Colonic mucosa (tissue), 4 donors: Measurements from ENCODE around the gene GRAMD2B. TPM values are rescaled to one million over a fixed set of nuclear protein-coding genes. Genes with fewer than 3 reads are reported as not detected.

Experiments used
- DNase-seq: peaks from one replicate; pipeline ENCODE4 v3.0.0-alpha.2; 2020
- H3K27ac ChIP-seq: fragments of 200-600 bp; one replicate; pipeline ENCODE4 v1.8.0; 2021
- H3K27me3 ChIP-seq: fragments of 200-600 bp; one replicate; pipeline ENCODE4 v1.8.0; 2021
- H3K36me3 ChIP-seq: fragments of 200-600 bp; one replicate; pipeline ENCODE4 v1.8.0; 2021
- H3K4me1 ChIP-seq: fragments of 200-600 bp; one replicate; pipeline ENCODE4 v1.8.0; 2021; ENCODE audit warnings: mild to moderate bottlenecking
- H3K4me3 ChIP-seq: fragments of 200-600 bp; one replicate; pipeline ENCODE4 v1.8.0; 2021
- H3K9ac ChIP-seq, 2 donors: one replicate each; pipeline ENCODE4 v1.7.0; 2013; ENCODE audit warnings: control low read depth in 2 of 2, low read depth in 2 of 2, low read length in 2 of 2
- H3K9me3 ChIP-seq: fragments of 200-600 bp; one replicate; pipeline ENCODE4 v1.8.0; 2021
- intact Hi-C: fragments of 100-400 bp; cut with DNase I; formaldehyde crosslinking; loops from one replicate; pipeline ENCODE4 v1.14.1; 2022
- total RNA-seq, 2 donors: library from RNA; stranded (reverse); fragmentation: NEBNext Ultra II Directional in 1 of 2; extraction: Animal tissue kit (Norgen Biotek cat#: 25700) in 1 of 2; gene quantifications; one replicate each; pipeline ENCODE4 v1.2.1, GENCODE V29; 2021
- TF ChIP-seq, protein P1 (sequence below): fragments of 200-600 bp; IDR thresholded peaks from one replicate; pipeline ENCODE4 v1.8.0; 2022; ENCODE audit warnings: antibody characterized with exemption, mild to moderate bottlenecking
- donor health status: healthy.
- donor health status: DM: no; HTN: no; CAD: no.
- donor health status: DM: no; HTN: no; CAD: no.

Gene GRAMD2B
- total RNA-seq, 2 donors from 2014 or later = 30.9 to 60.4 TPM

DNA sequence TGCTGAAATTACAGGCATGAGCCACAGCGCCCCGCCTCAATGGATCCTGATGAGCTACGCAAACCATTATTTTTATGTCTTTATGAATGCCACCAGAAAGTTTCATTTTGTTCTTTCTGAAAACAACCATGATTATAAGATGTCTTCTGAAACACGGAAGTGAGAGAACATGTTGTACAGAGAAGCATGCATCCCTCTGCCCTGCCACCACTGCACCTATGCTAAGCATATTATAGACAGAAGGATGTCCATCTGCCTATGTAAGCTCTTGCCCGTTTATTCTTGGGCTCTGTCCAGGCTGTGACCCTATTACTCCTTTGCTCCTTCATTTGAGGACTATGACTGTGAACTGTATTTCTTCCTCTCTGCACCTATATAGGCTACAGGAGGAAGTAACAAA lies 74.3 kb downstream of the GRAMD2B start:
- H3K27me3 ChIP-seq = no peaks in the 10 kb centered on the region
- intact Hi-C loops = no loop called here
- H3K9me3 ChIP-seq = no peaks in the 10 kb centered on the region
- no peak overlapping the region for H3K4me3 ChIP-seq
- H3K9ac ChIP-seq = no peak overlapping the region
- no peaks in the 10 kb centered on the region for H3K36me3 ChIP-seq
- DNase-seq = no peak
- H3K4me1 ChIP-seq = no peaks in the 10 kb centered on the region
- TF ChIP-seq, protein P1, sequence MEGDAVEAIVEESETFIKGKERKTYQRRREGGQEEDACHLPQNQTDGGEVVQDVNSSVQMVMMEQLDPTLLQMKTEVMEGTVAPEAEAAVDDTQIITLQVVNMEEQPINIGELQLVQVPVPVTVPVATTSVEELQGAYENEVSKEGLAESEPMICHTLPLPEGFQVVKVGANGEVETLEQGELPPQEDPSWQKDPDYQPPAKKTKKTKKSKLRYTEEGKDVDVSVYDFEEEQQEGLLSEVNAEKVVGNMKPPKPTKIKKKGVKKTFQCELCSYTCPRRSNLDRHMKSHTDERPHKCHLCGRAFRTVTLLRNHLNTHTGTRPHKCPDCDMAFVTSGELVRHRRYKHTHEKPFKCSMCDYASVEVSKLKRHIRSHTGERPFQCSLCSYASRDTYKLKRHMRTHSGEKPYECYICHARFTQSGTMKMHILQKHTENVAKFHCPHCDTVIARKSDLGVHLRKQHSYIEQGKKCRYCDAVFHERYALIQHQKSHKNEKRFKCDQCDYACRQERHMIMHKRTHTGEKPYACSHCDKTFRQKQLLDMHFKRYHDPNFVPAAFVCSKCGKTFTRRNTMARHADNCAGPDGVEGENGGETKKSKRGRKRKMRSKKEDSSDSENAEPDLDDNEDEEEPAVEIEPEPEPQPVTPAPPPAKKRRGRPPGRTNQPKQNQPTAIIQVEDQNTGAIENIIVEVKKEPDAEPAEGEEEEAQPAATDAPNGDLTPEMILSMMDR = no peak
- no peak overlapping the region for H3K27ac ChIP-seq

DNA sequence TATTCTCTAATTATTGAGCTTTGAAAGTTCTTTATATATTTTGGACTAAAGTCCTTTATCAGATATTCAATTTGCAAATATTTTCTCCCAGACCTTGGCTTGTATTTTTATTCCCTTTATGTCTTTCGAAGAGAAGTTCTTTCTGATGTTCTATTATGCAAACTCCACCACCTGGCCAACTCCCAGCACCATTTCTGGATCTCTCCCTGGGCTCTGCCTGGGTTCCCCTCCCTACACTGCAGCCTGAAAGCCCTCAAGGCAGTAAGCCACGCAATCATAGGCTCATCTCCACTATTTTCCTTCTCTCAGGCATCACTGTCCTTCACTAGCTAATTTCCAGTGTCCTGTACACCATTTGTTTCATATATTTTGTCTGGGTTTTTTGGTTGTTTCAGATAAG lies 76.1 kb downstream of the GRAMD2B start:
- Histone ChIP-seq H3K27me3 (no peaks in the 10 kb centered on the region), H3K4me1 (no peaks in the 10 kb centered on the region), H3K36me3 (no peaks in the 10 kb centered on the region), H3K4me3 (no peak overlapping the region), H3K9ac (no peak overlapping the region), H3K9me3 (no peaks in the 10 kb centered on the region), H3K27ac (no peak overlapping the region)
- intact Hi-C loops = no loop called here
- TF ChIP-seq, protein P1 = no peak
- no peak for DNase-seq

DNA sequence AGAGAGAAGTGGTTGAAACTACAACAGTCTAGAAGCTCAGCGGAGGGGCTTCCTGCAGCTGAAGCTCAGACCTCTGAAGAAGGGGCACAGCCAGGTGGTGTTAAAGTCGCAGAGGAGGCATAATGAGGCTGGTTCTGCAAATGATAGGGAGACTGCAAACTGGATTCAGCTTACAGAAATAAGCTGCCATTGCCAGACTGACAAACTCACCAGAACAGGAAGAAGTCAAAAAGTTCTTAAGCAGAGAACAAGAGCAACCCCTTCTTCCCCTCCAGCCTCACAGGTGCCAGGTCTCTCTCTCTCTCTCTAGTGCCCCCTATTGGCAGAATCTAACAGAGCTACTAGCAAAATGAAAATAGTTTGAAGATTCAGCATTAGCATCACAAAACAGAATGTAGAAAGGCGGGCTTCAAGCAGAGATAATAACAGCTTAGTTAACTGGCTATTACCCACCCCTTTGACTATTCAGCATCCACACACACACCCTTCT lies 76.7 kb downstream of the GRAMD2B start:
- DNase-seq = peak; percentile 26
- Histone ChIP-seq H3K9me3 (no peaks in the 10 kb centered on the region), H3K36me3 (no peaks in the 10 kb centered on the region), H3K4me3 (no peak overlapping the region), H3K27me3 (no peaks in the 10 kb centered on the region), H3K9ac (no peak overlapping the region), H3K4me1 (no peaks in the 10 kb centered on the region), H3K27ac (no peak overlapping the region)
- intact Hi-C loops = no loop called here
- TF ChIP-seq, protein P1 = peak; percentile 35

DNA sequence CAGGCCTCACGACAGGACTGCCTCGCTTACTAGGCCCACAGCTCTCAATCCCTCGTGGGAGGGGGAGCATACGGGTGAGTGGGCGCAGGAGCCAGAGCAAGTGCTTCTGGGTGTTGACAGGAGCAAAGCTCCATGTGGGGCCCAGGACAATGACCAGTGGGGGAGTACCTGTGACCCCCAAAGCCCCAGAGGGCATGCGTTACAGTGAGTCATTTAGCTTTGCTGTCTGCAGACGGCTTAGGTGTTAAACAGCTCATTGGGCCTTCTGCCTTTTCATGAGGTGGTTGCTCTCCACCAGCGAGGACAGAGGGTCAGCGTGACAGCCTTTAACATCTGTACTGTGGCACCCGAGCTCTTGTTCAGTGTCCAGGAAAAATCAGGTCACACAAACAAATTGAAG lies 78.2 kb downstream of the GRAMD2B start:
- H3K36me3 ChIP-seq = no peaks in the 10 kb centered on the region
- no peak for DNase-seq
- H3K4me1 ChIP-seq = no peaks in the 10 kb centered on the region
- no peak overlapping the region for H3K9ac ChIP-seq
- H3K27me3 ChIP-seq = no peaks in the 10 kb centered on the region
- H3K9me3 ChIP-seq = no peaks in the 10 kb centered on the region
- no peak overlapping the region for H3K27ac ChIP-seq
- H3K4me3 ChIP-seq = no peak overlapping the region
- intact Hi-C loops = no loop called here
- TF ChIP-seq, protein P1 = no peak

DNA sequence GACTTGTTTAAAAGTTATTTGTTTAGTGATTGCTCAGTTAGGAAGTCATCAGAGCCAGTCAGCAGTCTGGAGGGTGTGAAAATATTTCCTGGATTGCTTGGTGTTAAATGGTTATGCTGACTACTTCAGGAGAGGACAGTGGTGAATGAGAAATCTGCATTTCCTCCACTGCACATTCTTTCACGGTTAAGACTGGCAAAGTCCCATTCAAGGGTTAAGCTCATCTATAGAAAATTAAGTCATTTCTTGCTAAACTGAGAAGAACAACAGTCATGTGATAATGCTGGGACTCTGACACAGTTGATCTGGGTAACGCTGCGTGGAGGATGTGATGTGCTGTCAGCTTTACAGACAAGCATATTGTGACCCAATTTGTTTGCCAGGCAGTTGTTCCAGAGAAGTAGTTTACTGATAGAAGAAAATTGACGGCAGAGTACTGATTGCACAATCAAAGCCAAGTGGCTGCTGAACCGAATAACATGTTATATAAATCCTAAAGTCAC lies 80.4 kb downstream of the GRAMD2B start:
- no peak overlapping the region for H3K4me3 ChIP-seq
- no peak overlapping the region for H3K27ac ChIP-seq

More for the DNA sequence above, 80.4 kb downstream of the GRAMD2B start:
- DNase-seq = no peak
- Histone ChIP-seq H3K36me3 (no peaks in the 10 kb centered on the region), H3K9me3 (no peaks in the 10 kb centered on the region), H3K9ac (no peak overlapping the region), H3K4me1 (no peaks in the 10 kb centered on the region), H3K27me3 (no peaks in the 10 kb centered on the region)
- TF ChIP-seq, protein P1 = no peak
- intact Hi-C loops = no loop called here
